Measurements from ENCODE around the gene SEL1L3.

The SEL1L3 gene

DNA sequence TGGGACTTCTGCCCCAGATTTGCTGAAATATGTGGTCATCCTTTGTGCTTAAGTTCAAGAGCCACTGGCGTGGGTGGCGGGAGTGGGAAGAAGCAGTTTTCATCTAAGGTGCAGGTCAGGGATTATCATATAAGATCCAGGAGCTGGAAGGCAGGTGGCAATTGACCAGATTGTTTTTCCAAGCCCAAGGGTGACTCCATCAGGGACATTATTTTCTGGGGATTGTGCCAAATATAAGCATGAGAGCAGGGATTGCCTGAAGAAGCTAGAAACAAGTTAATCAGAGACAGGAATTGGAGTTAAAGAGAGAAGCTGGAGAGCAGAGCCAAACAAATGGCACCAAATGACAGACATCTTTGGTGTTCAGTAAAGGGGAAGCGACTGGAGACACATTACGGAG is 19.4 kb upstream of the SEL1L3 start:
- Histone ChIP-seq H3K27ac (ENCODE audit: low read length) (no peak overlapping the region), H3K4me1 (ENCODE audit: insufficient read depth, low read length) (no peaks in the 10 kb centered on the region), H3K27me3 (ENCODE audit: insufficient read depth, low read length, poor library complexity) (no peaks in the 10 kb centered on the region), H3K36me3 (ENCODE audit: insufficient read depth, low read length) (no peaks in the 10 kb centered on the region), H3K9me3 (ENCODE audit: insufficient read depth, low read length, severe bottlenecking) (no peaks in the 10 kb centered on the region), H3K4me2 (ENCODE audit: insufficient read depth, low read length) (no peak overlapping the region), H2AFZ (ENCODE audit: low read depth, low read length) (no peak overlapping the region), H3K9ac (ENCODE audit: low read depth, low read length) (no peak overlapping the region), H3K79me2 (ENCODE audit: insufficient read depth, low read length) (no peaks in the 10 kb centered on the region), H4K20me1 (ENCODE audit: insufficient read depth, low read length) (no peaks in the 10 kb centered on the region), H3K4me3 (ENCODE audit: low read depth in 1 of 2, low read length in 2 of 2) (no peak overlapping the region)
- TF ChIP-seq CTCF (IDR thresholded peaks at IDR 0.05; ENCODE audit: borderline replicate concordance, extremely low read depth, low read length, poor library complexity, severe bottlenecking) = no peak
- TF ChIP-seq EZH2 (IDR thresholded peaks at IDR 0.05; ENCODE audit: borderline replicate concordance, low read depth, low read length, severe bottlenecking) = no peak
- ATAC-seq (ENCODE audit: insufficient read depth, low read depth) (no peak), DNase-seq (no peak)

- Histone ChIP-seq H3K27me3 (ENCODE audit: insufficient read depth, low read length, poor library complexity) (no peaks in the 10 kb centered on the region), H3K27ac (ENCODE audit: low read length) (no peak overlapping the region), H3K4me2 (ENCODE audit: insufficient read depth, low read length) (no peak overlapping the region), H3K79me2 (ENCODE audit: insufficient read depth, low read length) (no peaks in the 10 kb centered on the region), H3K9me3 (ENCODE audit: insufficient read depth, low read length, severe bottlenecking) (no peaks in the 10 kb centered on the region), H4K20me1 (ENCODE audit: insufficient read depth, low read length) (no peaks in the 10 kb centered on the region), H2AFZ (ENCODE audit: low read depth, low read length) (no peak overlapping the region), H3K36me3 (ENCODE audit: insufficient read depth, low read length) (no peaks in the 10 kb centered on the region), H3K4me3 (ENCODE audit: low read depth in 1 of 2, low read length in 2 of 2) (no peak overlapping the region), H3K4me1 (ENCODE audit: insufficient read depth, low read length) (no peaks in the 10 kb centered on the region), H3K9ac (ENCODE audit: low read depth, low read length) (no peak overlapping the region)
- TF ChIP-seq CTCF (IDR thresholded peaks at IDR 0.05; ENCODE audit: borderline replicate concordance, extremely low read depth, low read length, poor library complexity, severe bottlenecking) (no peak), EZH2 (IDR thresholded peaks at IDR 0.05; ENCODE audit: borderline replicate concordance, low read depth, low read length, severe bottlenecking) (no peak)
- DNase-seq (no peak), ATAC-seq (ENCODE audit: insufficient read depth, low read depth) (no peak)
Measured at GRCh38 chr4:25881193-25881592, 18.4 kb upstream of the SEL1L3 start.

GRCh38 chr4:25879991-25880651 is 17.3 kb upstream of the SEL1L3 start:
- Histone ChIP-seq H2AFZ (ENCODE audit: low read depth, low read length) (no peak overlapping the region), H3K4me1 (ENCODE audit: insufficient read depth, low read length) (no peaks in the 10 kb centered on the region), H3K27me3 (ENCODE audit: insufficient read depth, low read length, poor library complexity) (no peaks in the 10 kb centered on the region), H3K79me2 (ENCODE audit: insufficient read depth, low read length) (no peaks in the 10 kb centered on the region), H3K9ac (ENCODE audit: low read depth, low read length) (no peak overlapping the region), H4K20me1 (ENCODE audit: insufficient read depth, low read length) (no peaks in the 10 kb centered on the region), H3K4me3 (ENCODE audit: low read depth in 1 of 2, low read length in 2 of 2) (no peak overlapping the region), H3K9me3 (ENCODE audit: insufficient read depth, low read length, severe bottlenecking) (no peaks in the 10 kb centered on the region), H3K36me3 (ENCODE audit: insufficient read depth, low read length) (no peaks in the 10 kb centered on the region), H3K27ac (ENCODE audit: low read length) (no peak overlapping the region), H3K4me2 (ENCODE audit: insufficient read depth, low read length) (no peak overlapping the region)
- ATAC-seq (ENCODE audit: insufficient read depth, low read depth) (no peak), DNase-seq (no peak)
- TF ChIP-seq EZH2 (IDR thresholded peaks at IDR 0.05; ENCODE audit: borderline replicate concordance, low read depth, low read length, severe bottlenecking) = no peak
- no peak for TF ChIP-seq CTCF (IDR thresholded peaks at IDR 0.05; ENCODE audit: borderline replicate concordance, extremely low read depth, low read length, poor library complexity, severe bottlenecking)
